Right ventricle myocardium superior (tissue), 1 donor: ENCODE measurements around the gene HM13. TPM values are rescaled to one million over a fixed set of nuclear protein-coding genes. Genes with fewer than 3 reads are reported as not detected.
A peak's percentile ranks its signal among the peaks of the same experiment; 100 is the strongest.
"Not testable (repeated sequence)": the region's sequence is repeated elsewhere in the genome, so short reads cannot be mapped to it uniquely, and the experiment has no call there.

Experiments
- ATAC-seq: fragments of 200-7000 bp; cut with Tn5 transposase; one replicate; pipeline ENCODE4 v1.9.1; 2020; ENCODE audit warnings: mild to moderate bottlenecking; ENCODE audit not compliant: poor library complexity
- DNase-seq: peaks from one replicate; pipeline ENCODE4 v3.0.0-alpha.2; 2020
- intact Hi-C: fragments of 100-400 bp; cut with DNase I; formaldehyde crosslinking; loops from one replicate; pipeline ENCODE4 v1.11.2; 2022
- total RNA-seq: library from RNA; stranded (reverse); fragmentation: NEBNext Ultra II Directional; extraction: Animal tissue kit (Norgen Biotek cat#: 25700); gene quantifications from one replicate; pipeline ENCODE4 v1.2.1, GENCODE V29; 2021
- donor health status: DM: no; HTN: yes; CAD: no; lungs with severe emphysema.

HM13 gene
- total RNA-seq, 1 donor from 2014 or later: 40.9 TPM

DNA sequence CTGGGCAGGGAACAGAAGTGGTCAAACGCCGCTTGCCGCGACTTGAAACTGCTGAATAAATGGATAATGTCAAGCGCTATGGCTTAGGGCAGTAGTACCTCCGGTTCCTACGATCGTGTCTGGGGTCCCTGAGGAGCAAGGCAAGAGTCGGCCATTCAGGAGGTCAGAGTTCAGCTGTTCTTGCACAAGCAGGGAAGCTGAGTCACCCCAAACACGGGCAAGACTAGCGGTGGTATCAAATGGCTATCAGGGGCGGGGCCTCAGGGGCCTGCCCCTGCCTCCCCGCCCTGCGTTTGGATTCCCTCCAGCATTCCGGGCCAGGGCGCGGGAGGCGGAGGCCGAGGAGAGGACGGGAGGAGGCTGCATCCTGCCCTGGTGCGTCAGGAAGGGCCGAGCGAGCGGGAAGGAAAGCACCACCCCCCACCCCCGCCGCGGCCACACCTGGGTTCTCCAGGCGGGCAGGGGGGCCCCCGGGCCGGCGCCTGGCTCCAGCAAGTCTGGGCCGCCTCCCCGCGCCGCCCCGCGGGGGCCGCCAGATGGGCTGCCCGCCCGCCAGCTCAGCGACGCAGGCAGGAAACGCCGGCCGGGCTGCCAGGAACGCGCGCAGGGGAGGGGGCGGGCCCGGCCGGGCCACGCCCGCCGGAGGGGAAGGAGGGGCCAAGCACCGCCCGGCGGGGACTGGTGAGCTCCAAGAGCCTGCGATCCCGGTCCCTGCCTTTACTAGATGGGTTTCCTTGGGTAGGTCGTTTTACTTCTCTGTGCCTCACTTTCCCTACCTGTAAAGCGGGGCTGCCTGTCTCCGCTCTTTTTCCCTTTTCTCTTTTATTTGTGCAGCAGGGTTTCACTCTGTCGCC lies 58.7 kb downstream of the HM13 start:
- ATAC-seq: peak; percentile 92
- intact Hi-C loops: loop anchor here (5.0 kb wide), 1 partner anchor 149 kb away; the partner anchor contains the start of gene BCL2L1
- peak; percentile 94 for DNase-seq

DNA sequence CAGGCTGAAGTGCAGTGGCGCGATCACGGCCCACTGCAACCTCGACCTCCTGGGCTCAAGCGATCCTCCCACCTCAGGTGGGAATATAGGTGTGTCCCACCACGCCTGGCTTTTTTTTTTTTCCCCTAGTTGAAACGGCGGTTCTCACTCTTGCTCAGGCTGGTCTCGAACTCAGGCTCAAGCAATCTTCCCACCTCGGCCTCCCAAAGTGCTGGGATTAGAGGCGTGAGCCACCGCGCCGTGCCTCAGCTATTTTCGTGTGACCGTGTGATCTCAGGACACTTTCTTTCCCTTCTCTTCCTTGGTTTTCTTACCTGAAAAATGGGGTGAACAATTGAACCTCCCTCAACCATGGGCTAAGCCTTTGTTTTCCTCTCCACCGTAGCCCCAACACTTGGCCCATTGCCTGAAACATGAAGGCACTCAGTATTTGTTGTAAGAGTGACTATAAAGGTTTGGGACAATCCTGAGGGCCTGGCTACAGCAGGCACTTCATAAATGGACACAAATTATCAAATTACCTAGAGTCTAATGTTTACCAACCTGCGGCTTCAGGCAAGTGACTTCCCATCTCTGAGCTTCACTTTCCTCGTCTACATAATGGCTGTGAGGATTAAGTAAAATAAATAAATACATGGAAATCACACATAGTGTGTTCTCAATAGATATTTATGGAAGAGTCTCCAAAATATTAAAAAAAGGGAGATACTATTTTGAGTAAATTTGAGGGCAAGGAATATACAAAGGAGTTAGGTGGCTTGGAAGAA lies 59.5 kb downstream of the HM13 start:
- no peak for ATAC-seq
- intact Hi-C loops: loop anchor here (5.0 kb wide), 1 partner anchor 149 kb away; the partner anchor contains the start of gene BCL2L1
- DNase-seq: no peak

DNA sequence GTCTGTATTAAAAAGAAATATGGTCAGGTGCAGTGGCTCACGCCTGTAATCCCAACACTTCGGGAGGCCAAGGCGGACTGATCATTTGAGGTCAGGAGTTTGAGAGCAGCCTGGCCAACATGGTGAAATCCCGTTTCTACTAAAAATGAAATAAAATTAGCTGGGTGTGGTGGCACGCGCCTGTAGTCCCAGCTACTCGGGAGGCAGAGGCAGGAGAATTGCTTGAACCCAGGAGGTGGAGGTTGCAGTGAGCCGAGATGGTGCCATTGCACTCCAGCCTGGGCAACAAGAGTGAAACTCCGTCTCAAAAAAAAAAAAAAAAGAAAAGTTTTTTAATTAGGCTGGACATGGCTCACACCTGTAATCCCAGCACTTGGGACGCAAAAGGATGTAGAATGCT lies 60.7 kb downstream of the HM13 start:
- not testable (repeated sequence) for ATAC-seq, DNase-seq
- intact Hi-C loops: loop anchor here (5.0 kb wide), 1 partner anchor 147 kb away; the partner anchor contains the start of gene BCL2L1

DNA sequence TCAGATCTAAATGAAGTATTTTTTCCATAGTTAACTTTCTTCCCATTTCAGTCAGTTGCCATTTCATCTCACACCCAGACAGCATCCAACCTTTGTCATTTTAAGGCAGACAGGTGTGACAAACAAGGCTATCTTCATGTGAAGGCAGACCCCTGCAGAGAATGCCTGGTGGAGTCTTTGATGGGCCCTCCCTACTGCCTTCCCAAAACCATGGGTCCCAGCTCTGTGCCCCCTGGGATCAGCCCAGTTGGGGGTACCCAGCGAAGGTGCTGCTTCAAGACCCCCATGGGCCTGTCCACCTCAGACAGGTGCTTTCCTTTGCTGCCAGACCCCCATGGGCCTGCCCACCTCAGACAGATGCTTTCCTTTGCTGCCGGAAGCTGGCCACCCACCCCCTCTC lies 62.5 kb downstream of the HM13 start:
- DNase-seq (no peak), ATAC-seq (no peak)
- intact Hi-C loops: no loop called here

DNA sequence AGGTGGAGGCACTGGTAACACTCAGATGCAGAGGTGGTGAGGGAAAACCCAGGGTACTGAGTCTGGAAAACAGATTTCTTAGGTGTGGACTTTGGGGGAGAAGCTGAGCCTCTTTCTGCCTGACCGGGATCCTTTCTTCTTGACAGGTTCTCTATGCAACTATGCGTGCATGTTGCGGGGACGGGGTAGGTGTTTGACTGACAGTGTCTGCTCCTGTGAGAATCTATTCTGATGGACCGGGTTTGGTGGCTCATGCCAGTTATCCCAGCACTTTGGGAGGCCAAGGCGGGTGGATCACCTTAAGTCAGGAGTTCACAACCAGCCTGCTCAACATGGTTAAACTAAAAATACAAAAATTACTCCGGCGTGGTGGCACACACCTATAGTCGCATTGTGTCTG lies 63.0 kb downstream of the HM13 start:
- intact Hi-C loops: no loop called here
- DNase-seq: no peak
- no peak for ATAC-seq

DNA sequence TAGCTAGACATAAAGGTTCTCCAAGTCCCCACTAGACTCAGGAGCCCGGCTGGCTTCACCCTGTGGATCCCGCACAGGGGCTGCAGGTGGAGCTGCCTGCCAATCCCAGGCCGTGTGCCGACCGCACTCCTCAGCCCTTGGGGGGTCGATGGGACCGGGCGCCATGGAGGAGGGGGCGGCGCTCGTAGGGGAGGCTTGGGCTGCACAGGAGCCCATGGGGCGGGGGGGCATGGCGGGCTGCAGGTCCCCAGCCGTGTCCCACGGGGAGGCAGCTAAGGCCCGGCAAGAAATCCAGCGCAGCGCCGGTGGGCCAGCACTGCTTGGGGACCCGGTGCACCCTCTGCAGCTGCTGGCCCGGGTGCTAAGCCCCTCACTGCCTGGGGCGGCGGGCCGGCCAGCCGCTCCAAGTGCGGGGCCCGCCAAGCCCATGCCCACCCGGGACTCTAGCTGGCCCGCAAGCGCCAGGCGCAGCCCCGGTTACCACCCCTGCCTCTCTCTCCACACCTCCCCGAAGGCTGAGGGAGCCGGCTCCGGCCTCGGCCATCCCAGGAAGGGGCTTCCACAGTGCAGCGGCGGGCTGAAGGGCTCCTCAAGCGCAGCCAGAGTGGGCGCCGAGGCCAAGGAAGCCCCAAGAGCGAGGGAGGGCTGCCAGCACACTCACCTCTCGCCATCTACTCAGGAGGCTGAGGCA lies 64.4 kb downstream of the HM13 start:
- intact Hi-C loops: no loop called here
- ATAC-seq (no peak), DNase-seq (no peak)

DNA sequence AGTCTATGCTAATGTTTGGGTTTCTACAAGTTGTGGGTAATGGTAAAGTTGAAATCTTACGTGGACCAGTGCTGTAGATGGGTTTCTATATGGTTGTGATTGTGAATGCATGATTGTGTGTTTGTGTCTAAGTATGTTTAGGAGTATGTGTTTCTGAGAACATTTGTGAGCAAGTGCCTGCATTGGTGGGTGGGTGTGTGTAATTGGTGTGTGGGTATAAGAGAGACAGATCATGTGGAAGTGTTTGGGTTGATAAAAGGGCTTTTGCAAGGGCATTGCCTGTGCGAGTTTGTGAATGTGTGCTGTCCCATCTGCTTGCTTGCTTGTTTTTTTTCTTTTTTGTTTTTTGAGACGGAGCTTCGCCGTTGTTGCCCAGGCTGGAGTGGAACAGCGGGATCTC lies 65.0 kb downstream of the HM13 start:
- no peak for DNase-seq
- intact Hi-C loops: no loop called here
- no peak for ATAC-seq

DNA sequence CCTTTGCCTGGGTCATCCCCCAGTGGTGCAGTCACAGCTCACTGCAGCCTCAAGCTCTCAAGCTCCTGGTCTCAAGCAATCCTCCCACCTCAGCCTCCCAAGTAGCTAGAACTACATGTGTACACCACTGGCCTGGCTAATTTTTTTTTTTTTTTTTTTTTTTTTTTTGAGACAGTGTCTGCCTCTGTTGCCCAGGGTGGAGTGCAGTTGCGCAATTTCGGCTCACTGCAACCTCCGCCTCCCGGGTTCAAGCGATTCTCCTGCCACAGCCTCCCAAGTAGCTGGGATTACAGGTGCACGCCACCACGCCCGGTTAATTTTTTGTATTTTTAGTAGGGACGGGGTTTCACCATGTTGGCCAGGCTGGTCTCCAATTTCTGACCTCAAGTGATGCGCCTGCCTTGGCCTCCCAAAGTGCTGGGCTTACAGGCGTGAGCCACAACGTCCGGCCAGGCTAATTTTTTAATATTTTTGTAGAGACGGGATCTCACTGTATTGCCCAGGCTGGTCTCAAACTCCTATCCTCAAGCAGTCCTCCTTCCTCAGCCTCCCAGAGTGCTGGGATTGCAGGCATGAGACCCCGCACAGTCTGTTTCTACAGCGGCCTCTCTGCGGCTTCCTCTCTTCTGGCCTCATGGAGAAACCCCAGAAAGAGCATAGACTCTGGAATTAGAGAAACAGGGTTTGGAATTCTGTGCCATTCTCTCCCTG lies 65.9 kb downstream of the HM13 start:
- intact Hi-C loops, DNase-seq, ATAC-seq: not testable (repeated sequence)

DNA sequence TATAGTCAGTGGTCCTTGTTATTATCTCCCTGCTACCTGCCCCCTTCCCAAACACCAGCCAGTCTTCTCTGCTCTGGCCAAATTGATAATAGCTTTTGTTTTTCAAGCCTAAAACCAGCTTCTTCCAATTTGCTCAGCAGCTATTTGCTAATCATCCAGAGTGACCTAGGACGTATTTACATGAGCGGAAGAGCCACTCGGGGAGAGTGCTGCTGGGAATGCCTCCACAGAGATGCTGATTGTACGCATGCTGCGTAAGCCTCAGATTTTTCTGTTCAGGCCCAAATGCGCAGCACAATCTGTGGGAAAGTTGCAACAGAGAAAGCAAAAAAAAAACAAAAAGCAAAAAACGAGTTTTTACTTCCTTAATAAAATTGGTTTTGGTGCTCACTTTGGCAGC lies 66.5 kb downstream of the HM13 start:
- intact Hi-C loops: no loop called here
- ATAC-seq (no peak), DNase-seq (no peak)

DNA sequence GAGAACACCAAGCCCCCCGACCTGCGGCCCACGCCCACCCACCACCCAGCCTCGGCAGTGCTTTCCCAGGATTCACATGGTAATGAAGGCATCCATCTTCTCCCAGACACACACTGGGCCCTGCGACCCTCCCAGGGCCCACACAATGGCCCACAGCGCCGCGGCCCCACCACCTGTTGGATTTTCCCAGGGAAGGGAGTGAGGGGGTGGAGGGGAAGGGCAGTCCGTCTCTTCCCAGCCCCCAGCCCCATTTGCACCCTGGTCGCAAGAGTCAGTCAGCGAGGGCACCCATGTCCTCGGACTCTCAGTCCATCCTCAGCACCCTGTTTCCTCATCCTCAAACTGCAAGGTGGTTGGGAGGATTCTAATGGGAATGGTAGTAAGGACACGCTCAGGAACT lies 67.1 kb downstream of the HM13 start:
- ATAC-seq: no peak
- intact Hi-C loops: no loop called here

DNA sequence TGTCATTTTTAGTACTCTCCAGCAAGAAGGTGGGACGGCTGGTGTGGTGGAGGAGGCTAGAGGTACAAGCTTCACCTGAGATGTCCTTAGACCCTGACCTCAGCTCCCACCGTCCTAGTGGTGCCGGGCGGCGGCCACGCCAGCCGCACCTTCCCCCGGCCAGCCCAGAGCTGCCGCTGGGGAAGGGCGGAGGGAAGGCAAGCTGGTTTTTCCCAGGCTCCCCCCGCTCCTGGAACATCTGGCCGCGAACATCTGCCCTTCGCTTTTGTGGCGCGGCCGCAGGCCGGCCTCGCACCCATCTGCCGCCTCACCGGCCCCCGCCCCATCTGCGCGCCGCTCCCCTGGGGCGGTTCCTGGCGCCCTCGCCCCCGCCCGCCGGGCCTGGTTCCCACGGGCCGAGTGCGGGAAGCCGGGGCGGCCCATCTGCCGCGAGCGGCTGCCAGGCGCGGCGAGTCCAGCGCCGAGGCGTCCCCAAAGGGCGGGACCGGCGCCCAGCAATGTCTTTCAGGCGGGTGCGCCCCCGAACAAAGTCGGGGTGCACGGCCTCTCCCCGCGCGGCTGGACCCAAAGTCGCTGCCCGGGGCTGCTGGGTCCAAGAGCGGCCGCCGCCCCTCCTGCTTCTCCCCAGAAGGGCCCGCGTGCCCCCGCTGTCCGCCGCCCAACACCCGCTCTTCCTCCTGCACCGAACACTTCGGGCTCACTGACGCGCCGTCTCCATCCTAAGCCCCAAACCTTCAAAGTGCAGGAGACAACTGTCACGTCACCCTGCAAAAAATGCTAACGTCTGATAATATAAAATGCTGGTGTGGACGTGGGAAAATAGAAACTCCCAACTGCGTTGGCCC lies 73.5 kb downstream of the HM13 start:
- intact Hi-C loops: no loop called here
- DNase-seq: peak; percentile 70
- ATAC-seq: peak; percentile 91

More for the DNA sequence above, 67.1 kb downstream of the HM13 start:
- DNase-seq: no peak

DNA sequence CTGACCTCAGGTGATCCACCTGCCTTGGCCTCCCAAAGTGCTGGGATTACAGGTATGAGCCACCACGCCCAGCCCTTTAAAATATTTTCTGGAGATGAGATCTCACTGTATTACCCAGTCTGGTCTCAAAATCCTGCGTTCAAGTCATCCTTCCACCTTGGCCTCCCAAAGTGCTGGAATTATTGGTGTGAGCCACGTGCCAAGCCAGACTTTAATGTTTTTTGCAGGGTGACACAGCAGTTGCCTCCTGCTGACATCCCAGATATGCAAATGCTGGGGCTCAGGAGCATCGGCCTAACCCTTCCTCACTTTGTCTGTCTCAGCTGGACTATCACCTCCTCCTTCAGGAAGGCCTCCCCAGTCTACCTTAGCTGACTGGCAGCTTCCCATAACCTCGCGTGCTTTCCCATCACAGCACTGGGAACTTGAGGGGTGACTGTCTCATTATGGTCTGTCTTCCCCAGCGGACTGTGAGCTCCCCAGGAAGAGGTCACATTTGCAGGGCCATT lies 76.5 kb downstream of the HM13 start:
- DNase-seq: no peak
- intact Hi-C loops: no loop called here
- ATAC-seq: no peak

DNA sequence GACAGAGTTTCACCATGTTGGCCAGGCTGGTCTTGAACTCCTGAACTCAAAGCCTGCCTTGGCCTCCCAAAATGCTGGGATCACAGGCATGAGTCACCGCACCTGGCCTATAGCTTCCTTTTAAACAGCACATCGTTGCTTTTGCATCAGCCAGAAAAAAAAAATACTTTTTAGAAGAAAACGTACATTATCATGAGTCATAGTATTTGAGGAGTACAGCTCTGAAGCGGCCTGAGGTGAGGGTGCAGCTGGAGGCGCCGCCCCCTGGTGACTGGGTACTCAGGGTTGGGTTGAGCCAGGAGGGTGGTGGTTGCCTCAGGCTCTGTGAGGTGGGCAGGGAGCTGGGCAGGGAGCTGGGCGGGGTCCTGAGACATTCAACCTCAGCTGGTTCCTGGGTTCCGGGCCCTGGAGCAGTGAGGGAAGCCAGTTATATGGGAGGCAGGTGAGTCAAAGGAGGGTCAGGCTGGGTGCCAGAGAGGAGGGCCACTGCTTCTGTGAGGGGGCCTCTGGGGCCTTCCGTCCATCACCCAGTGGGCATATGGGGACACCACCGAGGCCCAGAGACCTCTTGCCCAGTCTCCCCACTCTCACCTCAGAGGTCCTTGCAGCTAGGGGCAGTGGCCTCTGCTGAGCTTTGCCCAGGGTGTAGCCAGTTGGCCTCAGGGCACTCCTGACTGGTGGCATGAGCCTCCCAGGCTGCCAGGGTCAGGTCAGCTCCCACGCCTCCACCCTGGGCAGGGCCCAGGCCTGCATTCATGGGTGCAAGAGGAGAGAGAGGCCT lies 79.2 kb downstream of the HM13 start:
- intact Hi-C loops: no loop called here
- ATAC-seq (no peak), DNase-seq (no peak)

DNA sequence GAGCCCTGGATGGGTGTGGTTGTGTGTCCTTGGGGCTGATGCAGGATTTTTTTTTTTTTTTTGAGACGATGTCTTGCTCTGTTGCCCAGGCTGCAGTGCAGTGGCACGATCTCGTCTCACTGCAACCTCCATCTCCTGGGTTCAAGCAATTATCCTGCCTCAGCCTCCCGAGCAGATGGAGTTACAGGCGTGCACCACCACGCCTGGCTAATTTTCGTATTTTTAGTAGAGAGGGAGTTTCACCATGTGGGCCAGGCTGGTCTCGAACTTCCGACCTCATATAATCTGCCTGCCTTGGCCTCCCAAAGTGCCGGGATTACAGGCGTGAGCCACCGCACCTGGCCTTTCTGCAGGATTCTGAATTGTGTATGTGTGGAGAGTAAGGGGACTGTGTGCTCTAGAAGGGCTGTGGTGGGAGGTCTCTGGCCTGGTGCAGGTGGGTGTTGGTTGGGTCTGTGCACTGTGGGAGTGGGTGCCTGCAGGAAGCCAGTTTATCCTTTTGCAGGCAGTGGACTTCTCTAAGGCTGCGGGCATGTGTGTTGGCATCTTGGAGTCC lies 79.8 kb downstream of the HM13 start:
- ATAC-seq: no peak
- intact Hi-C loops: no loop called here
- DNase-seq: no peak

DNA sequence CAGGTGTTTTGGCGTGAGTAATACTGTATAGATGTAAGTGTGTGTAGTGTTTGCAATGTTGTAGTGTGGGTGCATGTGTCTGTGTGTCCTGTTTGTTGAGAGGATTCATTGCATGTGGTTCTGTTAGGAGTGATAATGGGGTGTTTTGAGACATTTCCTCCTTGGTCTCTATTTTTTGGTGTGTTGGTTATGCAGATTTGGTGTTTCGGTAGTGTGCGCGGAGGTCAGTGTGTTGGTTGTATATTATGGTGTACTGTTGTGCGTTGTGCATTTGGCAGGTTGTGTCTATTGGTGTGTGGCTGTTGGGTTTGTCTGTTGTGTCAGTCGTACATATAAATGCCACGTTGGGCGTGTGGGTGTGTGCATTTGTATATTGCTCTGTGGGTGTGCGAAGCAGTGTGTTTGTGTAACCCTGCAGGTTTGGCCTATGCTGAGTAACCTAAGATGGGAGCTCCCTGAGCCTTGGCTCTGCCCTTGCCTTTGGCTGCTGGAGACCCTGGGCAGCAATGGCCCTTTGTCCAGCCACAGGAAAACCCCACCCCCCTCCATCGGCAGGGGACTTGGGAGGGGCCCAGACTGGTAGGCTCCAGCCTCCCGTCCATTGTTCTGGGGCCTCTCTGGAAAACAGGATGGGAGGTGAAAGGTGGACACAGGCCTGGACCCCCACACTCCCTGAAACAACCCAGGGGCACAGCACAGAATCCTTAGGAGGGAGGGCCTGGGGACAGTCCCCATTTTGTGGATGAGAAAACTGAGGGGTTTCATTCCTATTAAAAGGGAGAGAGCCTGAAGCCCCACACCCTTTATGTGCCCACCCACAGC lies 80.5 kb downstream of the HM13 start:
- peak; percentile 63 for DNase-seq
- intact Hi-C loops: no loop called here
- ATAC-seq: peak; percentile 22

DNA sequence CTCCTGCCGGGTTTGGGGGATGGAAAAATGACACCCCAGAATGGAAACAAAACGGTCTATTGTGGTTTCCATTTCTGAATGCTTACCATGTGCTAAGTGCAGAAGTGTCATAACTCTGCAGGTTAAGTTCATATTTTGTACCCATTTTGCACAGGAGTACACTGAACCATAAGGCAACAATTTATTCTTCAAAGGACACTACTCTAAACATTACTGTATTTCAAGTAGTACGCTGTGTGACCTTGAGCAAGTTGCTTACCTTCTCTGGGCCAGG lies 81.1 kb downstream of the HM13 start:
- intact Hi-C loops: no loop called here
- ATAC-seq (no peak), DNase-seq (no peak)
